ENCODE results near the gene CNTNAP5. TPM values are rescaled to one million over a fixed set of nuclear protein-coding genes. Genes with fewer than 3 reads are reported as not detected.

Gene CNTNAP5
- total RNA-seq, 1 donor from 2014 or later = not detected

DNA sequence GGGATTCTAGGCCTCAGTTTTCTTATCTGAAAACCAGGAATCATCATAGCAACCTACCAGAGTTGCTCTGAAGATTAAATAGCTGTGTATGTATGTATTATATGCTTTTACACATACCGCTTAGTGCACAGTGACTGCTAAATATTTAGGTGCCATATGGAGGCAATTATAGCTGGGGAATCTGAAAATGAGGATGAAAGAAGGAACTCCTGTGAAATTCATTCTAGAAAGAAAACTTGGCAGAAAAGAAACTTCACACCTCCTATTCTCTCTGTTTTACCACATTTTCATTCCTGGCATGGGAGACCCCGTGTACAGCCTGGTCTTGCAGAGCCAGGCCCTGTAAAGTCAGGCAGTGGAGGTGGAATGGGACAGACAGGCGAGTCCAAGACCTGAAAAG lies 862.4 kb downstream of the CNTNAP5 start:
- intact Hi-C loops (cut with micrococcal nuclease) = no loop called here
- no peak for DNase-seq (ENCODE audit: low spot score)
- H3K36me3 Mint-ChIP-seq (ENCODE audit: low read depth) = no peaks in the 10 kb centered on the region

DNA sequence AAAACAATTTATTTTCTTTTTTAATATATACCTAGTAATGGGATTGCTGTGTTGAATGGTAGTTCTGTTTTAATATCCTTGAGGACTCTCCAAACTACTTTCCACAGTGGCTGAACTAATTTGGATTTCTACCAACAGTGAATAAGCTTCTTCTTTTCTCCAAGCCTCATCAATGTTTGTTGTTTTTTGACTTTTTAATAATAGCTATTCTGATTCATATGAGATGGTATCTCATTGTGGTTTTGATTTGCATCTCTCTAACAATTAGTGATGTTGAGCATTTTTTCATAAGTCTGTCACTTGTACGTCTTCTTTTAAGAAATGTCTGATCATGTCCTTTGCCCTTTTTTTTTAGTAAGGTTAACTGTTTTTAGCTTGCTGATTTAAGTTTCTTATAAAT lies 863.3 kb downstream of the CNTNAP5 start:
- no peak for DNase-seq (ENCODE audit: low spot score)
- Mint-ChIP-seq H3K4me3 (ENCODE audit: low read depth) (no peak overlapping the region), H3K4me1 (ENCODE audit: low read depth) (no peaks in the 10 kb centered on the region), H3K9me3 (peaks cover 14% of the 10 kb centered on the region), H3K36me3 (ENCODE audit: low read depth) (no peaks in the 10 kb centered on the region), H3K27me3 (ENCODE audit: low read depth) (no peaks in the 10 kb centered on the region), H3K27ac (no peak overlapping the region)
- intact Hi-C loops (cut with micrococcal nuclease) = no loop called here

More for the DNA sequence above, 862.4 kb downstream of the CNTNAP5 start:
- Mint-ChIP-seq H3K27ac (no peak overlapping the region), H3K4me1 (ENCODE audit: low read depth) (no peaks in the 10 kb centered on the region), H3K9me3 (peaks cover 19% of the 10 kb centered on the region), H3K4me3 (ENCODE audit: low read depth) (no peak overlapping the region), H3K27me3 (ENCODE audit: low read depth) (no peaks in the 10 kb centered on the region)

DNA sequence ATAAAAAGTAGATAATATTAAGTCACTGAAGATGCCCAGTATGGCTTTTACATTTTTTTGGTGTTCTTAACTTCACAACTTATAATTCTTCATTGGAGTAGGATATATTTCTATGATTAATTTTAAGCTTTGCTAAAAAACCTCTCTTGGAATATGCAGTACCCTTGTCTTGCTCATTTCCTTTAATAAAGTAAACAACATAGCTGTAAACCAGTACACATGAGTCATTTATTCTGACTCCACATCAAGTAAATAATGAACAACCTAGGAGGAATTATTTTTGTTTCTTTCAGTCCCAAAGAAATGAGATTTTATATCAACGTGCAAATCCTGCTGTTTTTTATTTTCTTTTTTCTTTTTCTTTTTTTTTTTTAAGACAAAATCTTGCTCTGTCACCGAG lies 869.1 kb downstream of the CNTNAP5 start:
- H3K9me3 Mint-ChIP-seq = peaks cover 18% of the 10 kb centered on the region

DNA sequence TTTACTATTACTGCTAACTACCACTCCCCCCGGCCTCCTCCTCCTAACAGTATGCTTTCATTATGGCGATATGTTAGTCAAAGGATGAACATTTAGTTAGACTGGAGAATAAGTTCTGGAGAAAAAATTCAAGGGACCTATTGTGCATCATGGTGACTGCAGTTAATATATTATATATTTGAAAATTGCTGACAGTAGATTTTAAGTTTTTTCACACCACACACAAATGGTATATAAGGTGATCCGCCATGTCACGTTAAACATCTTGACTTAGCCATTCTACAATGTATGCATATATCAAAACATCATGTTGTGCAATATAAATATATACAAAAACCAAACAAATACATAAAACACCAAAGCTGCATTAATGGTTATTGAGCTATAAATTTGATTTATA lies 873.7 kb downstream of the CNTNAP5 start:
- Mint-ChIP-seq H3K9me3 (peaks cover 37% of the 10 kb centered on the region), H3K27me3 (ENCODE audit: low read depth) (no peaks in the 10 kb centered on the region), H3K36me3 (ENCODE audit: low read depth) (no peaks in the 10 kb centered on the region), H3K4me3 (ENCODE audit: low read depth) (no peak overlapping the region), H3K4me1 (ENCODE audit: low read depth) (no peaks in the 10 kb centered on the region), H3K27ac (no peak overlapping the region)
- DNase-seq (ENCODE audit: low spot score) = no peak
- intact Hi-C loops (cut with micrococcal nuclease) = no loop called here

More for the DNA sequence above, 869.1 kb downstream of the CNTNAP5 start:
- H3K27me3 Mint-ChIP-seq (ENCODE audit: low read depth) = no peaks in the 10 kb centered on the region
- no peaks in the 10 kb centered on the region for H3K36me3 Mint-ChIP-seq (ENCODE audit: low read depth)
- H3K4me3 Mint-ChIP-seq (ENCODE audit: low read depth) = no peak overlapping the region
- no peak for DNase-seq (ENCODE audit: low spot score)
- no peaks in the 10 kb centered on the region for H3K4me1 Mint-ChIP-seq (ENCODE audit: low read depth)
- no peak overlapping the region for H3K27ac Mint-ChIP-seq
- intact Hi-C loops (cut with micrococcal nuclease) = no loop called here

DNA sequence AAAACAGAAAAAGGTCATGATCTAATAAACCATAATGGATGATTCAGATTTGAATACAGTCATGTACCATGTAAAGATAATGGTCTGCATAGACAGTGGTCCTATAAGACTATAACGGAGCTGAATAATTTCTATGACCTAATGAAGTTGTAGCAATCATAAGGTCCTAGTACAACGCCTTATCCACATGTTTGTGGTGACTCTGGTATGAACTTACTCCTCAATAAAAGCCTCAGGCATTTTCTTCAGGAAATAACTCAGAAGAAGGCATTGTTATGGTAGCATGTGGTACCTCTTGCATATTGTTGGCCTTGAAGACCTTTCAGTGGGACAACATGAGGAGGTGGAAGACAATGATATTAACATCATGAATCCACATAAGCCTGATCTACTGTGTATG lies 883.3 kb downstream of the CNTNAP5 start:
- Mint-ChIP-seq H3K27ac (no peak overlapping the region), H3K36me3 (ENCODE audit: low read depth) (no peaks in the 10 kb centered on the region), H3K4me3 (ENCODE audit: low read depth) (no peak overlapping the region), H3K4me1 (ENCODE audit: low read depth) (no peaks in the 10 kb centered on the region), H3K9me3 (no peaks in the 10 kb centered on the region), H3K27me3 (ENCODE audit: low read depth) (no peaks in the 10 kb centered on the region)
- intact Hi-C loops (cut with micrococcal nuclease) = no loop called here
- DNase-seq (ENCODE audit: low spot score) = no peak

DNA sequence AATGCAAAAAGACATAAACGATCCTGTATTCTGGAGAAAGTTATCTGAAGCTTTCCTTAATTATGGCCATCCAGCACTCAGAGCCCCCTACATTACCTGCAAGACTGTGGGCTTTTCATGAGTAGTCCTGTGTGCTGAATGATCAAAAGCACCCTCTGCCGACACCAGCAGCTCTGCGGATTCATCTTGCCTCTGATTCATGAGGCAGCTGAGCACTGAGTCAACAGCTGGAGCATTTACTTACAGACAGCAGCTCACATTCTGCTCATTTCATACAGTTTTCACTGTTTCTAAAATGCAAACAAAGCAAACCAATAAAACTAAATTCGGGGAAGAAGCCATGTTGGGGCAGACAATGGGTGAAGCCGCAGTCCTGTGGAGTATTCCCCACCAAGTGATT lies 886.5 kb downstream of the CNTNAP5 start:
- H3K9me3 Mint-ChIP-seq = no peaks in the 10 kb centered on the region
- intact Hi-C loops (cut with micrococcal nuclease) = no loop called here
- DNase-seq (ENCODE audit: low spot score) = no peak
- H3K27me3 Mint-ChIP-seq (ENCODE audit: low read depth) = no peaks in the 10 kb centered on the region
- H3K36me3 Mint-ChIP-seq (ENCODE audit: low read depth) = no peaks in the 10 kb centered on the region
- no peak overlapping the region for H3K4me3 Mint-ChIP-seq (ENCODE audit: low read depth)
- no peak overlapping the region for H3K27ac Mint-ChIP-seq
- H3K4me1 Mint-ChIP-seq (ENCODE audit: low read depth) = no peaks in the 10 kb centered on the region

DNA sequence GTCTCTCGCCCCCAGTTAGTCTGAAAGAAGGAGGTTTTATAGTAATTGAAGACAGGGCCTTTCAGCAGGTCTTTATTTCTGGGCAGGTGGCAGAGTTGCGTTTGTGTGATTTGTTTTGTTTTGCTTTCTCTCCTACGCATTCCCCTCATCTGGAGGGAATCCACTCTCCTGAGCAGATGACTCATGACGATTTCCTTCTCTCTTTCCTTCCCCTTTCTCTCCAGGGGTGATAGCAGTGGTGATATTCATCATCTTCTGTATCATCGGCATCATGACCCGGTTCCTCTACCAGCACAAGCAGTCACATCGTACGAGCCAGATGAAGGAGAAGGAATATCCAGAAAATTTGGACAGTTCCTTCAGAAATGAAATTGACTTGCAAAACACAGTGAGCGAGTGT lies 888.8 kb downstream of the CNTNAP5 start:
- H3K36me3 Mint-ChIP-seq (ENCODE audit: low read depth) = no peaks in the 10 kb centered on the region
- H3K27me3 Mint-ChIP-seq (ENCODE audit: low read depth) = no peaks in the 10 kb centered on the region
- H3K4me1 Mint-ChIP-seq (ENCODE audit: low read depth) = no peaks in the 10 kb centered on the region
- intact Hi-C loops (cut with micrococcal nuclease) = no loop called here
- H3K9me3 Mint-ChIP-seq = peaks cover 19% of the 10 kb centered on the region
- DNase-seq (ENCODE audit: low spot score) = no peak
- no peak overlapping the region for H3K4me3 Mint-ChIP-seq (ENCODE audit: low read depth)
- no peak overlapping the region for H3K27ac Mint-ChIP-seq

DNA sequence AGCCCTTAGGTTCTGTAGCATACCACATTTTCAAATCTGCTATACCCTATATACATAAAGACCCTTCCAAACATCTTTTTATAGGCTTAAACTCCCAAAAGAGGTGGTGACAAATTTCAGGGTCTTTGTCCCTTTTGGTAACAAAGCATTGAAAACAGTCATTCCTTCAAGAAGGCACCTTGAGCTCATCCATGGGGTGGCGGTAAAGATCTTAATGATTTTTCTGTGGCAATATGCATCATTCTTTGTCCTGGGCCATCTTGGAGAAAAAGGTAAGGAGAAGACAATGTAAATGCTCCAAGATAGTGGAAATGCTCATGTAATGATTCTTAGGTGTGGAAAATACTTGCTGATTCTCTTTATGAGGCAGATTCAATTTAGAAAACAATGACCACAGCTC lies 890.5 kb downstream of the CNTNAP5 start:
- H3K4me3 Mint-ChIP-seq (ENCODE audit: low read depth) = no peak overlapping the region
- intact Hi-C loops (cut with micrococcal nuclease) = no loop called here
- no peaks in the 10 kb centered on the region for H3K36me3 Mint-ChIP-seq (ENCODE audit: low read depth)
- no peaks in the 10 kb centered on the region for H3K27me3 Mint-ChIP-seq (ENCODE audit: low read depth)
- peaks cover 21% of the 10 kb centered on the region for H3K9me3 Mint-ChIP-seq
- DNase-seq (ENCODE audit: low spot score) = no peak
- H3K4me1 Mint-ChIP-seq (ENCODE audit: low read depth) = no peaks in the 10 kb centered on the region
- H3K27ac Mint-ChIP-seq = no peak overlapping the region

DNA sequence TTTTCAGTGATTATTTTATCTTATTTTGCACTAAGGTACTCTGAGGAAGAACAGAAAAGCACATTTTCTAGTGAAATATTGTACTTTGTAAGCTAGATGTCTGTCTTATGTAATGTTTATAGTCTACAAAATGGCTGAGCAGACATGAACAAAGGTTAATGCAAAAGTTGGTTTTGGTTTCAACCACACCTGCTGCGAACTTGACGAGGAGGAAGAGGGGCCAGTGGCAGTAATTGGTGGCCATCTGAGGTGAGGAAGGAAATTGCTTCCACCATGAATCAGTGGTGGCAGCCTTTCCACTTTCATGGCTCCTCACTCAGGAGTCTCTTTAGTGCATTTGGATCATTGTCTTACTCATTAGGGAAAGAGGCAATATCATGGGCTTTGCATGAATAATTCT lies 894.2 kb downstream of the CNTNAP5 start:
- no peak for DNase-seq (ENCODE audit: low spot score)
- intact Hi-C loops (cut with micrococcal nuclease) = no loop called here
- no peaks in the 10 kb centered on the region for H3K27me3 Mint-ChIP-seq (ENCODE audit: low read depth)
- no peak overlapping the region for H3K27ac Mint-ChIP-seq
- H3K4me3 Mint-ChIP-seq (ENCODE audit: low read depth) = no peak overlapping the region
- peaks cover 36% of the 10 kb centered on the region for H3K9me3 Mint-ChIP-seq
- no peaks in the 10 kb centered on the region for H3K4me1 Mint-ChIP-seq (ENCODE audit: low read depth)
- no peaks in the 10 kb centered on the region for H3K36me3 Mint-ChIP-seq (ENCODE audit: low read depth)

DNA sequence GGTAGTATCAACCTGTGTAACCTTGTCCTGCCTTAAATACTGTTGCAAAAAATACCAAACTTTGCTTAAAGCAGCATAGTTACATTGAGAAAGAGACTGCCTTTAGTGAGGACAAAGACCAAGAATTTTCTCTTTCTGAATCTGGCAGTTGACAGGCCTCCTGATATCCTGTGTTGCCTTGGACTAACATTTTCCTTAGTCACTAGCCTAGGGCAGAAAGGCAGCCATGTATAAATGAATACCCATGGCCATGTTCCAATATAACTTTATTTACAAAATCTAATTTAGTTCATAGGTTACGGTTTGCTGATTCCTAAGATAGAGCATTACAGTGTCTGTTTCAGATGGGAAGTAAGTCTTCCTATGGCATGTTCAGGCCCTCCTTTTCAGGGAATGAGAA lies 895.4 kb downstream of the CNTNAP5 start:
- Mint-ChIP-seq H3K27ac (no peak overlapping the region), H3K4me1 (ENCODE audit: low read depth) (no peaks in the 10 kb centered on the region), H3K27me3 (ENCODE audit: low read depth) (no peaks in the 10 kb centered on the region), H3K9me3 (peaks cover 36% of the 10 kb centered on the region), H3K4me3 (ENCODE audit: low read depth) (no peak overlapping the region), H3K36me3 (ENCODE audit: low read depth) (no peaks in the 10 kb centered on the region)
- intact Hi-C loops (cut with micrococcal nuclease) = no loop called here
- no peak for DNase-seq (ENCODE audit: low spot score)

DNA sequence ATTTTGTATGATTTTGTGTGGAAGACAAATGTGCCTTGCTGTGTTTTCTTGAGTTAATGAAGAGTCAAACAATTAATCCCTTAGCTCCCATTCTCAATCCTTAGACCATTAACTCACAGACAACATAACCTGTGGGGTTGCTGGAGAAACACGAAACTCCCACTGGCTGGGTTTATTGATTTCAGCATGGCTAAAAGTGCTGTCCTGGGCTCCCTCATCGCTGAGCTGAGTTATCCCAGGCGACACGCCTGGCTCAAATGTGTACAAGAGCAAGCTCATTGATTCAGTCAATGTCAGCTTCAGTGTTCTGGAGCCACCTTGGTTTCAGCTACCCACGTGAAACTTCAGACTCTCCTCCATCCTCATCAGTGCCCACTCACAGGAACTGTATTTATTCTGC lies 896.1 kb downstream of the CNTNAP5 start:
- no peak for DNase-seq (ENCODE audit: low spot score)
- no peak overlapping the region for H3K27ac Mint-ChIP-seq
- no peaks in the 10 kb centered on the region for H3K27me3 Mint-ChIP-seq (ENCODE audit: low read depth)
- peaks cover 42% of the 10 kb centered on the region for H3K9me3 Mint-ChIP-seq
- H3K4me3 Mint-ChIP-seq (ENCODE audit: low read depth) = no peak overlapping the region
- no peaks in the 10 kb centered on the region for H3K36me3 Mint-ChIP-seq (ENCODE audit: low read depth)
- intact Hi-C loops (cut with micrococcal nuclease) = no loop called here
- H3K4me1 Mint-ChIP-seq (ENCODE audit: low read depth) = no peaks in the 10 kb centered on the region

DNA sequence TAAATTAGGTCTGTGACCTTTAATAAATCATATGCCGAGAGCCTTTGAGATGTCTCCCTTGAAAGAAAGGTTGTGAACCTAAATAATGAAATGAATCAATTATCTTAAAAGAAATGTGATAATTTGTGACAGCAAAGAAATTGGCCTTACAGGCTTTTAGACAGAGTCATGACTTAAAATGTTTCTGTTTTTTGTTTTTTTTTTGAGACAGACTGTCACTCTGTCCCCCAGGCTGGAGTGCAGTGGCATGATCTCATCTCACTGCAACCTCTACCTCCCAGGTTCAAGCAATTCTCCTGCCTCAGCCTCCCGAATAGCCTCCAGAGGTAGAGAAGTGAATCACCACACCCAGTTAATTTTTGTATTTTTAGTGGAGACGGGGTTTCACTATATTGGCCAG lies 898.0 kb downstream of the CNTNAP5 start:
- Mint-ChIP-seq H3K4me1 (ENCODE audit: low read depth) (no peaks in the 10 kb centered on the region), H3K36me3 (ENCODE audit: low read depth) (no peaks in the 10 kb centered on the region), H3K27me3 (ENCODE audit: low read depth) (no peaks in the 10 kb centered on the region), H3K4me3 (ENCODE audit: low read depth) (no peak overlapping the region), H3K9me3 (peaks cover 36% of the 10 kb centered on the region), H3K27ac (no peak overlapping the region)
- DNase-seq (ENCODE audit: low spot score) = no peak
- intact Hi-C loops (cut with micrococcal nuclease) = no loop called here

DNA sequence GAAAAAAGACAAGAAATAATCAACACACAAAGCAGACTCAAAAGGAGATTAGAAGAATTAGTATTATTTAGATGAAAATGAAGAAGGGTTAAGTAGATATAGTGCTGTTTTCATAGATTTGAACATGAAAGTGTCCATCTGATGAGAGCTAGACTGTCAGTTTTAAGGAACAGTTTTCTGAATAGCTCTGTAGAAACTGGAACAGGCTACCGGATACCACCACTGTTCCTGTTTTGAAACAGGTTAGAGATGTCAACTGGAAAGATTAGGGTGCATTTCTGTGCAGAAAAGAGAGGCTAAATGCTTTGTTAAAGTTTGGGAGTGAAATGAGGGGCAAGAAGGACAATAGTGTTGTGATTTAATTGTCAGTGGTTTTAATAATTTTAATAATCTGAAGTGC lies 908.8 kb downstream of the CNTNAP5 start:
- intact Hi-C loops (cut with micrococcal nuclease) = no loop called here
- Mint-ChIP-seq H3K4me3 (ENCODE audit: low read depth) (no peak overlapping the region), H3K4me1 (ENCODE audit: low read depth) (no peaks in the 10 kb centered on the region), H3K27ac (no peak overlapping the region), H3K9me3 (peaks cover 18% of the 10 kb centered on the region), H3K27me3 (ENCODE audit: low read depth) (no peaks in the 10 kb centered on the region), H3K36me3 (ENCODE audit: low read depth) (no peaks in the 10 kb centered on the region)
- DNase-seq (ENCODE audit: low spot score) = no peak

DNA sequence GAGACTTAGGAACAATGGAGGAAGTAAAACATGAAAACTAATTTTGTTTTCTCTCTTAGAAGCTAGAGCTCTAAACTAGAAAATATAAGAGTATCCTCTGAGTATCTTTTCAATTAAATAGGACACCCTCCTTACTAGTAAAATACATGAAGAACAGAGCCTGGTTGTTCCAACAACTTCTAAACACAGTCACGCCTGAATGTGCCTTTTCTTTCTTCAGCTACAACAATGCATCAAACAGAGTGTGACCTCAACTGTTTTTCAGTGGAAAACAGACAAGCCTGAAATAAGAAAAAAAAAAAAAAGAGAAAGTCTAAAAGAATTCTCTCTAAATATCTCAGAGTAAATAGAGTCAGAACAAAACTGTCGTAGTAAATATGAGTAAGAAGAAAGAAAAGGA lies 928.8 kb downstream of the CNTNAP5 start:
- intact Hi-C loops (cut with micrococcal nuclease) = no loop called here
- no peak overlapping the region for H3K4me3 Mint-ChIP-seq (ENCODE audit: low read depth)
- H3K9me3 Mint-ChIP-seq = peaks cover 24% of the 10 kb centered on the region
- H3K4me1 Mint-ChIP-seq (ENCODE audit: low read depth) = no peaks in the 10 kb centered on the region
- no peak for DNase-seq (ENCODE audit: low spot score)
- no peaks in the 10 kb centered on the region for H3K36me3 Mint-ChIP-seq (ENCODE audit: low read depth)
- H3K27me3 Mint-ChIP-seq (ENCODE audit: low read depth) = no peaks in the 10 kb centered on the region
- H3K27ac Mint-ChIP-seq = no peak overlapping the region
